RKO (cell line): ENCODE measurements around the gene CRYL1.

Experiments used
- DNase-seq: peaks from one replicate; pipeline ENCODE4 v3.0.0-alpha.2; 2016; ENCODE audit warnings: low spot score

The CRYL1 gene

GRCh38 chr13:20494656-20495055 is 31.0 kb downstream of the CRYL1 start:
- no peak for DNase-seq

- peak; percentile 40 for DNase-seq
Measured at GRCh38 chr13:20492641-20493040, 33.0 kb downstream of the CRYL1 start.

GRCh38 chr13:20491926-20492435 is 33.7 kb downstream of the CRYL1 start:
- DNase-seq = no peak

- peak; percentile 40 for DNase-seq
Measured at GRCh38 chr13:20489185-20489820, 36.4 kb downstream of the CRYL1 start.

GRCh38 chr13:20487927-20488326 is 37.7 kb downstream of the CRYL1 start:
- DNase-seq = no peak

- no peak for DNase-seq
Measured at GRCh38 chr13:20482787-20483186, 42.9 kb downstream of the CRYL1 start.

- no peak for DNase-seq
Measured at GRCh38 chr13:20482275-20482761, 43.3 kb downstream of the CRYL1 start.

GRCh38 chr13:20477394-20477793 is 48.3 kb downstream of the CRYL1 start:
- DNase-seq = no peak

GRCh38 chr13:20475927-20476691 is 49.5 kb downstream of the CRYL1 start:
- no peak for DNase-seq

GRCh38 chr13:20474515-20474914 is 51.1 kb downstream of the CRYL1 start:
- no peak for DNase-seq

- no peak for DNase-seq
Measured at GRCh38 chr13:20473888-20474287, 51.8 kb downstream of the CRYL1 start.

- no peak for DNase-seq
Measured at GRCh38 chr13:20473139-20473538, 52.5 kb downstream of the CRYL1 start.

- no peak for DNase-seq
Measured at GRCh38 chr13:20472531-20472930, 53.1 kb downstream of the CRYL1 start.

GRCh38 chr13:20470136-20470535 is 55.5 kb downstream of the CRYL1 start:
- no peak for DNase-seq

GRCh38 chr13:20466371-20466770 is 59.3 kb downstream of the CRYL1 start:
- DNase-seq = no peak

- DNase-seq = no peak
Measured at GRCh38 chr13:20465218-20465879, 60.3 kb downstream of the CRYL1 start.

GRCh38 chr13:20462921-20463320 is 62.7 kb downstream of the CRYL1 start:
- DNase-seq = no peak

GRCh38 chr13:20462533-20462915 is 63.1 kb downstream of the CRYL1 start:
- DNase-seq = no peak

GRCh38 chr13:20461860-20462532 is 63.7 kb downstream of the CRYL1 start:
- no peak for DNase-seq

- no peak for DNase-seq
Measured at GRCh38 chr13:20461481-20461859, 64.2 kb downstream of the CRYL1 start.

GRCh38 chr13:20460761-20461160 is 64.9 kb downstream of the CRYL1 start:
- no peak for DNase-seq

GRCh38 chr13:20457670-20458069 is 68.0 kb downstream of the CRYL1 start:
- DNase-seq = no peak
